ENCODE measurements around the gene MS4A5.

GRCh38 chr11:60482361-60482760 lies 53.0 kb downstream of the MS4A5 start:
- TF ChIP-seq POLR2A (IDR thresholded peaks at IDR 0.05) (no peak), CTCF (IDR thresholded peaks at IDR 0.05) (no peak)
